Mesenteric fat pad (tissue), 1 donor: ENCODE data around the gene MPC2. TPM values are rescaled to one million over a fixed set of nuclear protein-coding genes. Genes with fewer than 3 reads are reported as not detected.
"Not testable (repeated sequence)": the region's sequence is repeated elsewhere in the genome, so short reads cannot be mapped to it uniquely, and the experiment has no call there.

Experiments used
- DNase-seq: peaks from one replicate; pipeline ENCODE4 v3.0.0-alpha.2; 2020; ENCODE audit warnings: low spot score
- total RNA-seq: library from RNA; stranded (reverse); fragmentation: NEBNext Ultra II Directional; extraction: Animal tissue kit (Norgen Biotek cat#: 25700); gene quantifications from one replicate; pipeline ENCODE4 v1.2.1, GENCODE V29; 2021
- donor health status: DM: yes; HTN: yes; CAD: no.

MPC2 gene
- total RNA-seq, 1 donor from 2014 or later = 83.9 TPM

DNA sequence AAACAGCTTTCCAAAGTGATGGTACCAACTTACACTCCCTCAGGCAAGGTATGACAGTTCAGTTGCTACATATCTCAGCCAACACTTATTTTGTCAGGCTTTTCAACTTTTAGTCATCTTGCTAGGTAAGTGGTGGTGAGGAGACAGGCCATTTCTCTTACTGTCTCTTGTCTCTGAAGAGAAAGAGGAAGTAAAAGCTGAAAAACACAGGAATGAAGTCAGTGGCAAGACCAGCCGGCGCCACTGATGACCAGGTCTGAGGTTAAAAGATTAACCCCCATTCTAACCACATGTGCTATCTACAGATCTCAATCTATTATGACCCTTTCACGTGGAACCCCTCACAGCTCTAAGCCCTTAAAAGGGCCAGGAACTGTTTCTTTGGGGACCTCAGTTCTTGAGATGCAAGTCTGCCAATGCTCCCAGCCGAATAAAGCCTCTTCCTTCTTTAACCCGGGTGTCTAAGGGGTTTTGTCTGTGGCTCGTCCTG is 27.1 kb downstream of the MPC2 start:
- no peak for DNase-seq

DNA sequence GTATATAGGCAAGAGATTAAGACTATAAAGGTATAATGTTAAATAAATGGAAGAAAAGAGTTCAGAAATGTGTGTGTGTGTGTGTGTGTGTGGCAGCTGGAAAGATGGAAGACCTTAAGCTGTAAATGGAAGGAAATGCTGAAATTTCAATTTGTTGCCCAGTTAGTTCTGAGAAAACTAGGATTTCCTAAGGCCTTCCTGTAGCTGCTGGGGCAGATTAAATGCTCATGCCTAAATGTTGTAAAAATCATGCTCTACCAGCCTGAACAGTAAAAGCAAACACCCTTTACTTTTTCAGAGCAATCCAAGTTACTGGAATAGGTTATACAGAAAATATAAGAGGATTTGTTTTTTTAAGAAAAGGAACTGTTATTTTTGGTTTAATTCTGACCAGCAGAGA is 31.2 kb downstream of the MPC2 start:
- no peak for DNase-seq

GRCh38 chr1:167905182-167905581 is 31.7 kb downstream of the MPC2 start:
- no peak for DNase-seq

- DNase-seq = no peak
Observed at GRCh38 chr1:167904652-167905130, 32.2 kb downstream of the MPC2 start.

- DNase-seq = no peak
Observed at GRCh38 chr1:167900907-167901306, 36.0 kb downstream of the MPC2 start.

GRCh38 chr1:167899253-167899681 is 37.6 kb downstream of the MPC2 start:
- no peak for DNase-seq

DNA sequence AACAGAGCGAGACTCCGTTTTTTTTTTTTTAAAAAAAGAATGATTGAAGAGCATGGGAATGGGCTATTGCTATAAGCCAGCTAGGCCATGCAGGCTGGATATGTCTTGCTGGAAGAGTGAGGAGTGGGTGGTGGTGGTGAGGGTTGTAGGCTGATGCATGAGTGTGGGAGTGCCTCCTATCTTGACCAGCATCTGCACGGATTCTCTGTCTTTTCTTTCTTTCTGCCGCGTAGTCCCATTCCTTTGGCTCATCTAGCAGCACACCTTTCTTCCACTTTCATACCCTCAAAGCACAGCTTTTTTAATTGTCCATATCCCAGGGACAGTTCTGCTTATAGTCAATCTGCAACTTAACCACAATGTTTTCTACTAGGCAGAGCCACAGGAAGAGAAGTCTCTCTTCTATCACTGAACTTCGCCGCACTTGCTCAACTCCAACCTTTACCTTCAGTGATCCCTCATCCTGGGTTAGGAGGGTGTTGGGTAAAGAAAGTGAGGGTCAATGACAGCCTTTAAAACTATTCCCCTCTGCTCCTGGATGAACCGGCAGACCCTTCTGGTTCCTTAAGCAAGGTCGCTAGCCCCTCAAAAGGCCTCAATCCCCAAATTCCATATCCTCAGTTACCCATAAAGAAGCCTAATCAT is 38.2 kb downstream of the MPC2 start:
- DNase-seq = no peak

DNA sequence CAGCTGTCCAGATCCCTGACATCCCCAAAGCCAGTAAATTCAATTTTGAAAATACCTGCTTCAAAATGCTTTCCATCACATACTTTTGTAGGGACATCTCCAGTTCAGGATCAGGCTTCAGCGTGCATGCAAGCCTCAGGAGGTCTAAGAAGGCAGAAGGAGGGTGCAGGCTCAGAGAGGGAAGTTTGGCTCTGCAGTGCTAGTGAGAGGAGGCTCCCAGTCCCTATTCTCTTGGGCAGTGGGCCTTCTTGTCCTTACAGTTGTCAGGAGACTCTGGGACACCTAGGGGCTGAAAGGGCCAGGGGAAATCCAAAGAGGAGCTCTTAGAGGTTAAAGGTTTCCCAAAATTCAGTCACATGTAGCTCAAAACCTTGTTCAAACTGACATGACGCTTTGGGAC is 43.1 kb downstream of the MPC2 start:
- DNase-seq = no peak

GRCh38 chr1:167890400-167890799 is 46.5 kb downstream of the MPC2 start:
- no peak for DNase-seq

GRCh38 chr1:167887187-167887586 is 49.7 kb downstream of the MPC2 start:
- DNase-seq = not testable (repeated sequence)

DNA sequence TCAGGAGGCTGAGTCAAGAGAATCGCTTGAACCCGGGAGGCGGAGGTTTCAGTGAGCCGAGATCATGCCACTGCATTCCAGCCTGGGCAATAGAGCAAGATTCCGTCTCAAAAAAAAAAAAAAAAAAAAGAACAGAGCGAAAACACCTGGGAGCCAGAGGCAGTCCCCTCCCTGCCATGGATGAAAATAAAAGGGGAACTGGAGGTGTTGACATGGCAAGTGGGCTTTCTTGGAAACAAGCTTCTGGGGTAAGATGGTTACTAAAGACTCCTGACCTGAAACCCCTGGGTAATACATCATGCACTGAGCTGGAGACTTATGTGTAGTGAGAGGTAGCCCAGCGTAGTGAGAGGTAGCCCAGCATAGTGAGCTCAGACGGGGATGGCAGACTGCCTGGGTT is 54.5 kb downstream of the MPC2 start:
- DNase-seq = no peak

- DNase-seq = no peak
Observed at GRCh38 chr1:167881786-167882185, 55.1 kb downstream of the MPC2 start.

DNA sequence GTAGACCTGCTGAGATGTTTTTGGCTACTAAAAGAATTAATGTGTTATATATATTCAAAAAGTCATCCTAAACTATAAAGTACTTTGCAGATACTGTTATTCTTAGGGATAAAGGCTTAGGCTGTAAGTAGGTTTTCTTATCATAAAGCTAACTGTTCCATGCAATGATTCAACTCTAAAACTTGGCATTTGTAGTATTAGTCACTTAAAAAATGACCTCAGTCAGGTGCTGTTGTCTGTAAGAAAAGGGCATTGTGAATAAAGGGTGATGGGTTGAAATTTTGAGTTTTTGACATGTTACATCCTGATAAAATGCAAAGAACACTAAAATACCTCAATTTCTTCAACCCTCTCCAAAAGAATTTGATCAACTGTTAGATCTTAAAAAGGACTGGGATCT is 55.8 kb downstream of the MPC2 start:
- DNase-seq = no peak

- no peak for DNase-seq
Observed at GRCh38 chr1:167880580-167881021, 56.3 kb downstream of the MPC2 start.

DNA sequence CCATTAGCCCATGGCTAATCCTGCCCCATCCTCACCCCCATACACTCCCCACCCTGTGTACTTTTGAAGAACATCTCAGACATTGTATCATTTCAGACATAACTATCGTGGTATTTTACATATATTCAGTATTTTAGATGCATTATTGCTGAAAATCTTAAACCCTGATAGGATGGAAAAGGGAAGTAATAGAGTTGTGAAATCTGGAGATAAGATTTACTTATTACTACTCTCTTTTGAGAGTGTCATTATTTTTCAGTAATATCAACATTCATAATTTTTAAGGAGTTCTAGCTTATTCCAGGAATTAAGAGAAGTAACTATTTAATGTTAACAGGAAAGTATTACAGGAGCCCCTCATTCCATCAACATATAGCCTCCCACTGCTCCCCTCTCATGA is 57.4 kb downstream of the MPC2 start:
- no peak for DNase-seq

DNA sequence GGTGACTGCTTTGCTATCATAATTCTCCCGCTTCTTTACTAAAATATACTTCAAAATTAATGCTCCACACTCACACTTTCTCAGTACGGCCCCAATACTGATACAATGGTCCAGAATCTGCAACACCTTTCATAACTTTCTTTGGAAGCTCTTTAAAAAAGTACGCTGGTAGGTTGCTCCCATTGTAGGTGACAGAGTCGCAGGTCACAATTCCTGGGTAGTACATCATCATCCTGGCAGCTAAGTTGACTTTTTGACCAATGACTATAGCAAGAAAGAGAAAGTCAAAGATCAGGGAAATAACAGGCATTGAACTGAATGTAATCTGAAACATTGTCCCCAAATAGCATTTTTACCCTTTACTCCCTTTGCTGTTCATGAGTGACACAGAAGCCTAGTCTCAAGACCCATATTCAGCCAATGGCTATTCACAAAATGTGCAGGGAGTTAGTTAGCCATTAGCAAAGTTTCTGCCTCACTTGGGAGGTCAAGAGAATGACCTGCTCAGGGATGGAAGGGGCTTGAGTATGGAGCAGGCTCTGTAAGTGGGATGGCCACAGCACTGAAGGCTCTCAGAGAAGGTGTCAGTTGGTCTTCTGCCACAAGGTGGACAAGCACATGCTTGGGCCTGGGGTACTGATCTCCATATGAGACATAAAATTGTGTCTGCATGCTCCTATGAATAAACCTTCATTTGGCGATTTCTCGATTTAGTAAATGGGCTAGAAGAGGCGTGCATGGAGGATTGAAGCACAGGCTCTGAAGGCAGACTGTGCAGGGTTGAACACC is 58.3 kb downstream of the MPC2 start:
- no peak for DNase-seq

DNA sequence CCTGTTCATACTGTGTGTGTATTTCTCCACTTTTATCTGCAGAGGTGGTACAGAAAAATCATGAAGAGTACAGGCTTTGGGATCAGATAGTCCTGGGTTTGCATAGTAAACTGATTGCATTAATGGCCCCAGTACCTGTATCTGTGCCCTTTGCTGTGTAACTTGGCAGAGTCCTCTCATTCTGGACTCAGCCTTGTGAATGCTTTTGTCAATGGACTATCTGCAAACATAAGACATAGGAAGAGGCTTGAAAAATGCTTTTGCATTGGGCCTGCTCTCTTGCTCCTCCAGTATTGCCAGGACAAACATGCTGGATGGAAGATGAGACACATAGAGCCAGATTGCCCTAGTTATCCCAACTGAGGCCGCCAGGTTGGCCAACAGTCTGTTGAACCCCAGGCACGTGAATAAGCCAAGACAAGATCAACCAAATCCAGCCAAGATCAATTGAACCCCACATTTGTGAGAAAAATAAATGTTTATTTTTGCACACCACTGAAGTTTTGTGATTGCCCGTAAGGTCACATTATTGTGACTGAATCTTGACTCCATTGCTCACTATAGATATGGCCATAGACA is 60.2 kb downstream of the MPC2 start:
- no peak for DNase-seq

GRCh38 chr1:167871331-167871730 is 65.5 kb downstream of the MPC2 start:
- DNase-seq = no peak

GRCh38 chr1:167869157-167870001 is 67.5 kb downstream of the MPC2 start:
- DNase-seq = not testable (repeated sequence)

DNA sequence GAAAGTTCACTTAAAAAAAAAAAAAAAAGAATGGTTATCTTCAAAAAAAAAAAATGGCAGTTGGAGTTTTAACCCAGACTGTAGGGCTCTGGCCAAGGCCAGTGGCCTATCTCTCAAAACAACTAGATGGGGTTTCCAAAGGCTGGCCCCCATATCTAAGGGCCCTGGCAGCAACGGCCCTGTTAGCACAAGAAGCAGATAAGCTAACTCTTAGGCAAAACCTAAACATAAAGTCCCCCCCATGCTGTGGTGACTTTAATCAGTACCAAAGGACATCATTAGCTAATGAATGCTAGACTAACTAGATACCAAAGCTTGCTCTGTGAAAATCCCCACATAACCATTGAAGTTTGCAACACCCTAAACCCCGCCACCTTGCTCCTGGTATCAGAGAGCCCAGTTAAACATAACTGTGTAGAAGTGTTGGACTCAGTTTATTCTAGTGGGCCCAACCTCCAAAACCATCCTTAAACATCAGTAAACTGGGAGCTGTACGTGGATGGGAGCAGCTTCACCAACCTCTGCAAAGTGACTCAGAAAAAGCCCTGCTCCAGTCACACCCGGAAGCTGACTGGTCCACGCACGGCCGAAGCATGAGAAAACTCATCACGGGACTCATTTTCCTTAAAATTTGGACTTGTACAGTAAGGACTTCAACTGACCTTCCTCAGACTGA is 70.0 kb downstream of the MPC2 start:
- not testable (repeated sequence) for DNase-seq
